Activated CD4-positive, alpha-beta T cell treated with anti-CD3 and anti-CD28 coated beads, Interleukin-2, amount 50 U/mL, for 1 hour (primary cell): ENCODE results near the gene PPP5C.

Experiments
- DNase-seq: peaks from one replicate; pipeline ENCODE4 v3.0.0-alpha.2; 2020

The PPP5C gene

GRCh38 chr19:46339446-46339845 is 7.4 kb upstream of the PPP5C start:
- no peak for DNase-seq

GRCh38 chr19:46340051-46340659 is 6.7 kb upstream of the PPP5C start:
- DNase-seq = no peak

GRCh38 chr19:46341937-46342336 is 5.0 kb upstream of the PPP5C start:
- no peak for DNase-seq

GRCh38 chr19:46344363-46344762 is 2.5 kb upstream of the PPP5C start:
- no peak for DNase-seq

GRCh38 chr19:46345157-46345556 is 1.7 kb upstream of the PPP5C start:
- no peak for DNase-seq

GRCh38 chr19:46347572-46347883 is 641 bp downstream of the PPP5C start:
- DNase-seq = no peak

GRCh38 chr19:46347985-46348384 is 1.1 kb downstream of the PPP5C start:
- DNase-seq = no peak

- DNase-seq = no peak
Measured at GRCh38 chr19:46349311-46349993, 2.6 kb downstream of the PPP5C start.

GRCh38 chr19:46350029-46350757 is 3.3 kb downstream of the PPP5C start:
- DNase-seq = no peak

GRCh38 chr19:46350758-46351159 is 3.9 kb downstream of the PPP5C start:
- no peak for DNase-seq

- DNase-seq = no peak
Measured at GRCh38 chr19:46351241-46352041, 4.6 kb downstream of the PPP5C start.

- DNase-seq = no peak
Measured at GRCh38 chr19:46353730-46354528, 7.0 kb downstream of the PPP5C start.

- DNase-seq = no peak
Measured at GRCh38 chr19:46355234-46356148, 8.6 kb downstream of the PPP5C start.

GRCh38 chr19:46356149-46357055 is 9.5 kb downstream of the PPP5C start:
- no peak for DNase-seq

- no peak for DNase-seq
Measured at GRCh38 chr19:46357846-46358583, 11.1 kb downstream of the PPP5C start.

GRCh38 chr19:46361915-46362314 is 15.0 kb downstream of the PPP5C start:
- DNase-seq = no peak

GRCh38 chr19:46364359-46364758 is 17.5 kb downstream of the PPP5C start:
- DNase-seq = no peak

GRCh38 chr19:46365561-46365960 is 18.7 kb downstream of the PPP5C start:
- no peak for DNase-seq

- DNase-seq = no peak
Measured at GRCh38 chr19:46366620-46367292, 19.9 kb downstream of the PPP5C start.
